SKM-1 (cell line): ENCODE results near the gene SPHK2.

Experiments
- DNase-seq: peaks from one replicate; lab custom pipeline; 2025; ENCODE audit not compliant: unreplicated experiment; lab: John Stamatoyannopoulos, UW

SPHK2 gene

GRCh38 chr19:48603850-48604249 is 15.5 kb upstream of the SPHK2 start:
- no peak for DNase-seq

GRCh38 chr19:48606463-48607358 is 12.6 kb upstream of the SPHK2 start, which contains the start of gene SPACA4:
SPACA4 (plus strand) TSS chr19:48606742; CDS start chr19:48606979, 237 bp downstream.
- DNase-seq: no peak

DNA sequence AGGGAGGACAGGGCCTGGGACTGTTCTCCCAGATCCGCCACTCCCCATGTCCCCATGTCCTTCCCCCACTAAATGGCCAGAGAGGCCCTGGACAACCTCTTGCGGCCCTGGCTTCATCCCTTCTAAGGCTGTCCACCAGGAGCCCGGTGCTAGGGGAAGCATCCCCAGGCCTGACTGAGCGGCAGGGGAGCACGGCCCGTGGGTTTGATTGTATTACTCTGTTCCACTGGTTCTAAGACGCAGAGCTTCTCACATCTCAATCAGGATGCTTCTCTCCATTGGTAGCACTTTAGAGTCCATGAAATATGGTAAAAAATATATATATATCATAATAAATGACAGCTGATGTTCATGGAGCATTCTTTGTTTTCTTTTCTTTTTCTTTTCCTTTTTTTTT is 11.9 kb upstream of the SPHK2 start:
- DNase-seq: no peak

GRCh38 chr19:48608798-48609263 is 10.5 kb upstream of the SPHK2 start:
- peak; percentile 37 for DNase-seq

DNA sequence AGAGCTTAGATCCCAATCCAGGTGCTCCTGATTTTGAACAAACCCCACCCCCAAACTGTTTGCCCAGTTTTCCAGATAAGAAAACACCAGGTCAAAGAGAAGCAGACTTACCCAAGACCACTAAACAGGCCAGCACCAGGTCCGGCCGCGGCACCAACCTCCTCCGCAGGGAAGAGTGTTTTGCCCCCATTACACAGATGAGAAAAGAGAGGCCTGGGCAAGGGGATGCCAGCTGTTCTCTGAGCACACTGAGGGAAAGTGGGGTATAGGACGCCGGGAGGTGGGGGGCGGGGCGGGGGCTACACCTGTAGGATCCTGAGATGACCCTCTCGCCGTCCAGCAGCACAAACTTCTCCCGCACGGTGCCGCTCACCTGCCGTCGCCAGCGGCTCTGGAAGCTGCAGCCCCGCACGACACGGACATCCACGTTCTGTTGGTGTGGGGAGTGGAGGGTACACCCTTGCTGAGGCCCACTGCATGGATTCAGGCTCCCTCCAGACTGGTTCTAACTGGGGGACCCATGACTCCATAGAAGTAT is 9.7 kb upstream of the SPHK2 start:
- no peak for DNase-seq

GRCh38 chr19:48611872-48612271 is 7.4 kb upstream of the SPHK2 start:
- no peak for DNase-seq

- no peak for DNase-seq
Measured at GRCh38 chr19:48613024-48613851, 6.1 kb upstream of the SPHK2 start.

DNA sequence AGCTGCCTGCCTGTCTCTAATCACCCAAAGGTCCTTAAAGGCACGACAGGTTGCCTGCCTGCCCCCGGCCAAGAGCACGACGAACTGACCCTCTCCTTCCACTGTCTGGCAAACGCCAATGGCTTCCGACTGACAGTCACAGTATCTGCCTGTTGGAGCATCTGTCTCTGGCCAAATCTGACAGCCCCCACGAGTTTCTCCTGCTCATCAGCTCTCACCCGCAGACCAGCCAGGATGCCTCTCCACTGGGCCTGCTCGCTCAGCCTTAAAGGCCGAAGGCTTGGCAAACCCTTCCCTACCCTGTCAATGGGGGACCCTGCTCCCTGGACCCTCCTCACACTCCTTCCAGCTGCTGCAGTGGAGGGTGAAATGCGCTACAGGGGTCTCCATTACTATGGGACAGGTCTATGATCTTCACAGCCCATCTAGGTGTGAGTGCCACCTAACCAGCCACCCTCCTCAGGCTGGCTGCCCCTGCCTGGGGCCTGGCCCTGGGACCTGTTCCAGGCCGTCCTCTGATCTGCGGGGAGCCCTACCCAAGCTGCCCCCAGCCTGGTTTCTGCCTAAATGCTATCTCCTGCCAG is 5.4 kb upstream of the SPHK2 start:
- DNase-seq: no peak

DNA sequence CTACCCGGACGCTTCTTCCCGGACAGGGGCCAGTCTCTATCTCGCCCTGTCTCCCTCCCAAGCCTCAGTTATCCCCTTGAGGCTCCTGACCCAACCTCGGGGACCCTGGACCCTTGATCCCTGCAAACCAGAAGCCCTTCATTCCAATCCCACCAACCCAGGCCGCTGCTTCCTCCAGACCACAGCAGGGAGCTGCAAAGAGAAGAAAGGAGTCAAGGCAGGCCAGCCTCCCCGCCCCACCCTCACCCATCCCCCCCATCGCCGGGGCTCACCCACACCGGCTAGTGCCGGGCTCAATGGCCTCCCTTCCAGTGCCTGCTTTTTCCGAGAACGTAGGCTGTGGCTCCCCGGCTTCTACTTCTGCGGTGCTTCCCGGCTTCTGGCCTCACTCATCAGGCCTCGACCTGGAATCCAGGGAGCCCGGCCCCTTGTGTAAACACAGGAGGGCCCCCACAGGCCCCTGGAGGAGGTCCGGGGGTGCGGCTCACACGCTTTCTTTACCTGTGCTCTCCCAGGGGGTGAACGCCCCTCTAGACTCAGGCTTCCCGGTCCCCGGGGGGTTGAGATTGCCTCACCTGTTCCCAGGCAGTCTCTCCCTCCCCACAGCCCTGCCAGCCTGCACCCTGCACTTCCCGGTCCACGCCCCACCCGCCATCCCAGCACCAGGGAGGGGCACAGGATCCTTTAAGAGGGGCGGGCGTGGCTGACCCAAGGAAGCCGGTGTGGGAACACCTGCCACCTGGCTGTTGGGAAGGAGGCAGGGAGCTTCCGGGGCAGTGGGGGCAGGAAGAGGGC is 4.7 kb upstream of the SPHK2 start, which contains the start of gene FAM83E:
Gene FAM83E (minus strand): TSS at position 641 of the 795 bp plus-strand sequence. CDS start 1,704 bp downstream, outside the sequence.
- no peak for DNase-seq

DNA sequence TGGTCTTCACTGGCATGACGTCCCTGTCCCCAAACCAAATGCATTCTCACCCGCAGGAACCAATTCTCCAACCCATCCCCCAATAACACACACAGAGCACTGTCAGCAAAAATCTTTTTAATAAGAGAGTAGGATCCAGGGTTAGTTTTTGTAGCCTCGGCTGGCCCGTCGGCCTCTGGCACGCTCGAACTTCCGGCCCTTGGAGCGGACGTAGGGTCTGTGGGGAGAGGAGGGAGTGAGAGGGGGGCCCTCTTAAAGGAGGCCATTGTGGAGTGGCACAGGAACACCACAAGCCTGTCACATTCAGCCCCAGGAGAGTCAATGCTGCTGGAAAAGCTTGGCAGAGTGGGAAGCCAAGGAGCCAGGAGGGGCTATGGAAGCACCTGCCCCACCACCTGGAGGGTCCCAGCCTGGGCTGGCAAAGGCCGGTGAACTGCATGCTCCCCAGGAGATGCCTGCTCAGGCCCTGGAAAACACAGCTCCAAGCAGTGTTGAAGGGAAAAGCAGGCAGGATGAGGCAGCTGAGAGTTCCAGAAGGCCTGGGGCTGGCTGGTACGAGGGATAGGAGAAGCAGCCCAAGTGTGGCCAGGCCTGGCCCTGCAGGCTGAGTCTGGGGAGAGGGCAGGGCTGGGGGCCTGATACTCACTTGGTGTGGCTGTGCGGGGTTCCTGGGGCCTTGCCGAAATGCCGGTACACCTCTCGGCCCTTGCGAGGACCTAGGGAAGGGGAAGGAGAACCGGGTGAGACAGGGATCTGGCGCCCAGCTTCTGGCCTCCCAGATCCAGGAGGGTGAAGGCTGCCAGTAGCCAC is 3.9 kb upstream of the SPHK2 start:
- no peak for DNase-seq

DNA sequence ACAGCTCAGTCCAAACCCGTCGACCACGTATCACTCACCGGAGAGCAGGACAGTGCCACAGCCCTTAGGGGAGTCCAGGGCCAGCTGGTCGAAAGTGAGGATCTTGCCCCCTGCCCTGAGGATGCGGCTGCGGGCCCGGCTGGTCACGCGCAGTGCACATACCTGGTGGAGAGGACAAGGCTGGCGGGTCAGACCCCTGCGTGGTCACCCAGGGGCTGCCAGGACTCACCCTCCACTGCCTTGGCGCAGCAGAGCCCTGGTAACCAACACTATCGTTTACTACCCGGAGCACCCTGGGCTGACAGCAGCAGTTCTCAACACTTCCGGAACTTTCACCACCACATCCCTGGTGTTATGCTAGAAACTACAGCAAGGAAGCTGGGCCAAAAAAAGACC is 3.3 kb upstream of the SPHK2 start:
- DNase-seq: no peak

GRCh38 chr19:48616491-48617056 is 2.7 kb upstream of the SPHK2 start:
- DNase-seq: no peak

GRCh38 chr19:48617146-48617937 is 2.0 kb upstream of the SPHK2 start:
- no peak for DNase-seq

GRCh38 chr19:48618278-48618915 is 909 bp upstream of the SPHK2 start:
- DNase-seq: no peak

DNA sequence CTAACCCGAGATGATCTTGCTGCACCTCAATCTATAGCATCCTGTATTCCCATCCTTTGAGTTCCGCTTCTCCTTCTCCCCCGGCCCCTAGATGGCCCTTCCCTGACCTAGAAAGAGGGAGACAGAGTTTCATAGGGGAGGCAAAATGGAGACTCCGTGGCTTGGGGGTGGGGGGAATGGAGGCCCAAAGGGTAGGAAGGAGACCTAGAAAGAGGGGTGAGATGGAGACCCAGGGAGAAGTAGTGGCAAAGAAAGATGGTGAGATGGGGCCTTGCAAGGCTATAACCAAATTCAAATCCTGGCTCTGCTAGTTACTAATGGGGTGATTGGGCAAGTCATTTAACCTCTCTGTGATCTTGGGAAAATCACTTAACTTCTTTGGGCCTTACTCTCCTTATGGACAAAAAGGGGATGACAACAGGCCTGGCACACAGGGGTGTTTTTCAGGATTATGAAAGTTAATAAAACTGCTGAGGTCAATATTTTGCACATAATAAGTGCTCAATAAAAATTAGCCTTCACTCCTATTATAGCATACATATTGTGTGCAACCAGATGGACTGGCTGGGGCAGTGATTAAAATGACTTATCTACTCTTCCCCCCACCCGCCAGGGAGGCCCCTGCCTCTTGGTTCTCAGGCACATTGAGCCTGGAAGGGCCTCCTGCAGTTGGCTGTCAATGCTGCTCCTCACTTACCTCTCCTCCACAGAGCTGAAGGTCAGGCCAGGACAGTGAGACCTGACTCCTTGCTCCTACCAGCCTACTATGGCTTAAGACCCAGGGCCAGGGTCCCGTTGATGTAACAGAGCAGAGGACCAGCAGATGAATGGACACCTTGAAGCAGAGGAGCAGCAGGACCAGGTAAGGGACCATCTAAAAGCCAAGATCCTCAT is 633 bp downstream of the SPHK2 start:
- no peak for DNase-seq

DNA sequence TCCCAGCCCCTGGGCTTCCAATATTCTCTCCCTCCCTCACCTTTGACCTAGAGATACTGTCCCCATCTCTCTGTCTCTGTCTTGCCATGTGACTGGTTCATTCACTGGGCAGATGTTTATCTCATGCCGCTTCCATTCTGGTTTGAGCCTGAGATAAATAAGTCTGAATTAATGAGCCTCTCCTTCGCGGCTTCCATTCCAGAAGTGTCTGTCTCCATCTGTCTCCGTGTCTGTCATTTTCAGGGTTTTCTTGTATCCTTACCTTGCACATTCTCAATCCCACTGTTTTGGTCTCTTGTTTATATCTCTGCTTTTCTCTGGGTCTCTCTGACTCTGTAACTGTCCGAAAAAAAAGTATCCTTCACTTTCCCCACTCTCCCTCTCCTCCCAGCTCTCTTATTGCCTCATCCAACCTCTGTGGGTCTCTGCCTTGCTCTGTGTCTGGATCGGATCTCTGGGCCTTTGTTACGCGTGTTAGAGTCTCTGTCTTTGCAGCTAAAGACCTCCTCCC is 4.3 kb downstream of the SPHK2 start:
- no peak for DNase-seq
